Peyer's patch (tissue), 4 donors: ENCODE data around the gene CHST12. TPM values are rescaled to one million over a fixed set of nuclear protein-coding genes. Genes with fewer than 3 reads are reported as not detected.

Experiments used
- DNase-seq, 3 donors: peaks; one replicate each; pipeline ENCODE4 v3.0.0-alpha.2; 2017 to 2019
- H3K27ac ChIP-seq, 4 donors: fragments of 200-600 bp; sonication (generic); one replicate each; pipeline ENCODE4 v1.5.1; 2016 to 2019
- H3K27me3 ChIP-seq, 2 donors: fragments of 200-600 bp; sonication (generic); one replicate each; pipeline ENCODE4 v1.5.1; 2019
- H3K36me3 ChIP-seq, 3 donors: fragments of 200-600 bp; sonication (generic); one replicate each; pipeline ENCODE4 v1.5.1; 2016 to 2019
- H3K4me1 ChIP-seq, 4 donors: fragments of 200-600 bp; sonication (generic); one replicate each; pipeline ENCODE4 v1.5.1; 2016 to 2019
- H3K4me3 ChIP-seq, 4 donors: fragments of 200-600 bp; sonication (generic); 1 replicate in 3 of 4; 2 replicates in 1 of 4; pipeline ENCODE4 v1.5.1; 2016 to 2019; ENCODE audit warnings: mild to moderate bottlenecking in 1 of 4
- H3K9me3 ChIP-seq, 4 donors: fragments of 200-600 bp; sonication (generic); one replicate each; pipeline ENCODE4 v1.5.1; 2016 to 2019; ENCODE audit warnings: mild to moderate bottlenecking in 1 of 4
- CTCF ChIP-seq, 6 experiments: fragments of 450-650 bp in 4 of 6; fragments of 200-600 bp in 2 of 6; sonication (generic) in 1 of 6; IDR thresholded peaks; one replicate each; pipeline ENCODE4 v1.5.1; 2017 to 2019; ENCODE audit warnings: antibody characterized with exemption in 6 of 6, mild to moderate bottlenecking in 3 of 6, moderate library complexity in 1 of 6
- POLR2A ChIP-seq, 2 donors: fragments of 450-650 bp; IDR thresholded peaks; one replicate each; pipeline ENCODE4 v1.5.1; 2017; ENCODE audit warnings: antibody characterized with exemption in 2 of 2, mild to moderate bottlenecking in 2 of 2, moderate library complexity in 2 of 2
- total RNA-seq, 4 donors: library from RNA; depleted of rRNA; stranded (reverse); fragments of >200 nt; gene quantifications; one replicate each; pipeline ENCODE4 v1.1.0, GENCODE V29; 2016

CHST12 gene
- total RNA-seq, 4 donors from 2014 or later, result 6.0 to 17.3 (median 13.1) TPM

GRCh38 chr7:2475678-2476015 is 72.2 kb downstream of the CHST12 start:
- peak in 1 of 3 donors; percentile 37 for DNase-seq
- H3K27ac ChIP-seq, result no peak overlapping the region
- no peak overlapping the region for H3K4me3 ChIP-seq
- TF ChIP-seq CTCF (IDR thresholded peaks at IDR 0.05), result no peak
- no peak for TF ChIP-seq POLR2A (IDR thresholded peaks at IDR 0.05)
- H3K36me3 ChIP-seq, result no peaks in the 10 kb centered on the region
- no peaks in the 10 kb centered on the region for H3K9me3 ChIP-seq
- H3K4me1 ChIP-seq, result peaks cover 0 to 16% (median 14%) of the 10 kb centered on the region in 4 donors
- no peaks in the 10 kb centered on the region for H3K27me3 ChIP-seq

- DNase-seq, result no peak
- H3K9me3 ChIP-seq, result no peaks in the 10 kb centered on the region
- TF ChIP-seq CTCF (IDR thresholded peaks at IDR 0.05), result no peak
- no peak for TF ChIP-seq POLR2A (IDR thresholded peaks at IDR 0.05)
- H3K27ac ChIP-seq, result no peak within 1 kb of the TSS
- H3K4me1 ChIP-seq, result peaks cover 0 to 16% (median 14%) of the 10 kb centered on the region in 4 donors
- no peaks in the 10 kb centered on the region for H3K36me3 ChIP-seq
- no peak within 1 kb of the TSS for H3K4me3 ChIP-seq
- H3K27me3 ChIP-seq, result no peaks in the 10 kb centered on the region
These were observed 72.9 kb downstream of the CHST12 start, which contains the start of gene GRIFIN for GRCh38 chr7:2476298-2476697. TSS of gene GRIFIN (minus strand) at chr7:2476398. CDS start at chr7:2476383, 15 bp downstream.

GRCh38 chr7:2476776-2477446 is 73.5 kb downstream of the CHST12 start:
- H3K36me3 ChIP-seq, result no peaks in the 10 kb centered on the region
- H3K4me3 ChIP-seq, result no peak overlapping the region
- DNase-seq, result peak in 1 of 3 donors; percentile 42
- TF ChIP-seq CTCF (IDR thresholded peaks at IDR 0.05), result no peak
- no peak for TF ChIP-seq POLR2A (IDR thresholded peaks at IDR 0.05)
- H3K4me1 ChIP-seq, result peaks cover 0 to 16% (median 14%) of the 10 kb centered on the region in 4 donors
- no peaks in the 10 kb centered on the region for H3K27me3 ChIP-seq
- no peak overlapping the region for H3K27ac ChIP-seq
- H3K9me3 ChIP-seq, result no peaks in the 10 kb centered on the region

GRCh38 chr7:2477447-2478398 is 74.3 kb downstream of the CHST12 start:
- H3K27me3 ChIP-seq, result no peaks in the 10 kb centered on the region
- H3K27ac ChIP-seq, result no peak overlapping the region

More at GRCh38 chr7:2477447-2478398, 74.3 kb downstream of the CHST12 start:
- DNase-seq, result peak; percentile 68 to 87 (median 82)
- peak; percentile 68 to 89 (median 82) for TF ChIP-seq CTCF (IDR thresholded peaks at IDR 0.05)
- no peak for TF ChIP-seq POLR2A (IDR thresholded peaks at IDR 0.05)
- peaks cover 0 to 16% (median 14%) of the 10 kb centered on the region in 4 donors for H3K4me1 ChIP-seq
- peak overlapping the region in 1 of 4 donors; percentile 9 for H3K4me3 ChIP-seq
- H3K9me3 ChIP-seq, result no peaks in the 10 kb centered on the region
- H3K36me3 ChIP-seq, result no peaks in the 10 kb centered on the region
